Erythroblast (primary cell): Measurements from ENCODE around the gene SMIM44.
"Not testable (repeated sequence)": the region's sequence is repeated elsewhere in the genome, so short reads cannot be mapped to it uniquely, and the experiment has no call there.

Source experiments
- DNase-seq, 2 experiments: peaks; one replicate each; lab custom pipeline; 2025; lab: John Stamatoyannopoulos, UW
- GATA1 ChIP-seq: IDR thresholded peaks from 2 replicates; pipeline ENCODE4 v1.6.1; 2011; ENCODE audit warnings: low read depth, mild to moderate bottlenecking, control low read depth, low read length, moderate library complexity
- POLR2A ChIP-seq: IDR thresholded peaks from 2 replicates; pipeline ENCODE4 v1.6.1; 2011; ENCODE audit warnings: mild to moderate bottlenecking, low read length

SMIM44 gene

DNA sequence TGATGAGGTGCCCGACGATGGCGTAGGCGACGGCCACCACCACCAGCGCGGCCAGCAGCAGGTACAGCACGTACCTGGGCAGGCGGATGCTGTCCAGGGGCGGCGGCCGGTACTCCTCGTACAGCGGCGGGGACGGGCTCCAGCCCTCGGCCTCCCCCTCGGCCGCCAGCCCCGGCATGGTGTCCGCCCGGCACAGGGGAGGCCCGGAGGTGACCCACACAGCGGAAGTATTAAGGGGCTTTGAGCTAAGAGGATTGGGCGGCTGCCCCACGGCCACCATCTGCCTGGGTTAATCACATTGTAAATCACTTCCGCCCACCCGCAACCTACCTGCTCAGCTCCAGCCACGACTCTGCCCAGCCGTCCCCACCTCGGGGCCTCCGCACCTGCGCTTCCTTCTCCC is at the start of gene SMIM44:
Gene SMIM44, minus strand, starts transcription at position 216 of the 403 bp plus-strand sequence. Its CDS starts 38 bp downstream, at position 178.
- no peak for TF ChIP-seq POLR2A
- no peak for TF ChIP-seq GATA1
- no peak for DNase-seq

DNA sequence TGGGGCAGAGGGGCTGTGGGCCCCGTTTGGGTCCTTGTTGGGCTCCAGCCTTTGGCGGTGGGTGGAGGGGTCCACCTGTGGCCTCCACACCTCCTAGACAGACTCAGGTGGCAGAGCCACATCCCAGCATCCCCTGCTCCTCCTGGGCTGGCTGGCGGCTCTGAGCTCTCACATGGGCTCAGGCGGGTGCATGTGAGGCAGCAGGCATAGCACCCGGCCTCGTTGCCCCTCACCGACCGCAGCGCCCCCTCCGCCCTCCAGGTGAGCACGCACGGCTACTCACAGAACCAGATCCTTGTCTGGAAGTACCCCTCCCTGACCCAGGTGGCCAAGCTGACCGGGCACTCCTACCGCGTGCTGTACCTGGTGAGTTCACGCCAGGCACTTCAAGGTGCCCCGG is 49.8 kb upstream of the SMIM44 start:
- no peak for TF ChIP-seq GATA1
- no peak for TF ChIP-seq POLR2A
- no peak for DNase-seq

DNA sequence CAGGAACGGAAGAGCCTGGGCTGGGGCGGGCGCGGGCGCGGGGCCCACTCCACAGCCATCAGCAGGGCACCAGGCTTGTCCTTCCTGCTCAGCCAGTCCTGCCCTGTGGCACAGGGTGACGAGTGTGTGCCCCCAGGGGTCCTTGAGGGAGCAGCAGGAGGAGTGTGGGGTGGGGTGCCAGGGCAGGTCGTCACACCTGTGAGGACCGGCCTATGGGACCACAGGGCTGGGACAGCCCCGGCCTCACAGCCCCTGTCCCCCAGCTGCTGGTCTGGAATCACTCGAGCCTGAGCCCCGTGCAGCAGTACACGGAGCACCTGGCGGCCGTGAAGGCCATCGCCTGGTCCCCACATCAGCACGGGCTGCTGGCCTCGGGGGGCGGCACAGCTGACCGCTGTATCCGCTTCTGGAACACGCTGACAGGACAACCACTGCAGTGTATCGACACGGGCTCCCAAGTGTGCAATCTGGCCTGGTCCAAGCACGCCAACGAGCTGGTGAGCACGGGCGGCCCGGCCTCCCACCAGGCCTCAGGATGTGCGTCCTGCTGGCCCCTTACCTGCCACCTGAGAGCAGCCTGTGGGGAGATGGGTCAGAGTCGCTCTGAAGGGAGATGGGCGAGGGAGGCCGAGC is 49.0 kb upstream of the SMIM44 start:
- no peak for TF ChIP-seq GATA1
- no peak for TF ChIP-seq POLR2A
- DNase-seq, result no peak

DNA sequence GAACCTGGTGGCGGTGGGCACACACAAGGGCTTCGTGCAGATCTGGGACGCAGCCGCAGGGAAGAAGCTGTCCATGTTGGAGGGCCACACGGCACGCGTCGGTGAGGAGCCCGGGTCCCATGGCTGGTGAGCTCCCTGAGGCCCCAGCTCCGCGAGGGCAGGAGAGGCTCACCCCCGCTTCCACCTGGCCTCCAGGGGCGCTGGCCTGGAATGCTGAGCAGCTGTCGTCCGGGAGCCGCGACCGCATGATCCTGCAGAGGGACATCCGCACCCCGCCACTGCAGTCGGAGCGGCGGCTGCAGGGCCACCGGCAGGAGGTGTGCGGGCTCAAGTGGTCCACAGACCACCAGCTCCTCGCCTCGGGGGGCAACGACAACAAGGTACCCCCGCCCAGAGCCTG is 48.5 kb upstream of the SMIM44 start:
- no peak for DNase-seq
- TF ChIP-seq POLR2A (no peak), GATA1 (no peak)

DNA sequence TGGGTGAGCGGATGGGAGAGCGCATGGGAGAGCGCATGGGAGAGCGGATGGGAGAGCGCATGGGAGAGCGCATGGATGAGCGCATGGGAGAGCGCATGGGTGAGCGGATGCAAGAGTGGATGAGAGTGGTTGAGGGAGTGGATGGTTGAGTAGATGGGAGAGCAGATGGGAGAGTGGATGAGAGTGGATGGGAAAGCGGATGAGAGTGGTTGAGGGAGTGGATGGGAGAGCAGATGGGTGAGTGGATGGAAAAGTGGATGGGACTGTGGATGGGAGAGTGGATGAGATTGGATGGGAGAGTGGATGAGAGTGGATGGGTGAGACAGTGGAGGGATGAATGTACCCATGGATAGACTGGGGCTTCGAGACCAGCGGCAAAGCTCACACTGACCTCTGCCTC is 47.1 kb upstream of the SMIM44 start:
- DNase-seq, result no peak
- TF ChIP-seq GATA1 (no peak), POLR2A (no peak)

DNA sequence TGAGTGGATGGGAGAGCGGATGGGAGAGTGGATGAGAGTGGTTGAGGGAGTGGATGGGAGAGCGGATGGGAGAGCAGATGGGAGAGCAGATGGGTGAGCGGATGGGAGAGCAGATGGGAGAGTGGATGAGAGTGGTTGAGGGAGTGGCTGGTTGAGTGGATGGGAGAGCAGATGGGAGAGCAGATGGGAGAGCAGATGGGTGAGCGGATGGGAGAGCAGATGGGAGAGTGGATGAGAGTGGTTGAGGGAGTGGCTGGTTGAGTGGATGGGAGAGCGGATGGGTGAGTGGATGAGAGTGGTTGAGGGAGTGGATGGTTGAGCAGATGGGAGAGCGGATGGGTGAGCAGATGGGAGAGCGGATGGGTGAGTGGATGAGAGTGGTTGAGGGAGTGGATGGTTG is 46.1 kb upstream of the SMIM44 start:
- not testable (repeated sequence) for DNase-seq

DNA sequence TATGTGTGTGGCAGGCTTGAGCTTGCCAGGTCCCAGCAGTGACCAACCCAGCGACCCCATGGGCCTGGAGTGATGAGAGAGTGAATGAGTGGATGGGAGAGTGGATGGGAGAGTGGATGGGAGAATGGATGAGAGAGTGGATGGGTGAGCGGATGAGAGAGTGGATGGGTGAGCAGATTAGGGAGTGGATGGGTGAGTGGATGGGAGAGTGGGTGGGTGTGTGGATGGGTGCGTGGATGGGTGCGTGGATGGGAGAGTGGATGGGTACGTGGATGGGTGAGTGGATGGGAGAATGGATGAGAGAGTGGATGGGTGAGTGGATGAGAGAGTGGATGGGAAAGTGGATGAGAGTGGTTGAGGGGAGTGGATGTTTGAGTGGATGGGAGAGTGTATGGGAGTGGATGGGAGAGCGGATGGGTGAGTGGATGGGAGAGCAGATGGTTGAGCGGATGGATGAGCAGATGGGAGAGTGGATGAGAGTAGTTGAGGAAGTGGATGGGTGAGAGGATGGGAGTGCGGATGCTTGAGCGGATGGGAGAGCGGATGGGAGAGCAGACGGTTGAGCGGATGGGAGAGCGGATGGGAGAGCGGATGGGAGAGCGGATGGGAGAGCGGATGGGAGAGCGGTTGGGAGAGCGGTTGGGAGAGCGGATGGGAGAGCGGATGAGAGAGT is 45.4 kb upstream of the SMIM44 start:
- TF ChIP-seq GATA1 (no peak), POLR2A (no peak)
- no peak for DNase-seq

DNA sequence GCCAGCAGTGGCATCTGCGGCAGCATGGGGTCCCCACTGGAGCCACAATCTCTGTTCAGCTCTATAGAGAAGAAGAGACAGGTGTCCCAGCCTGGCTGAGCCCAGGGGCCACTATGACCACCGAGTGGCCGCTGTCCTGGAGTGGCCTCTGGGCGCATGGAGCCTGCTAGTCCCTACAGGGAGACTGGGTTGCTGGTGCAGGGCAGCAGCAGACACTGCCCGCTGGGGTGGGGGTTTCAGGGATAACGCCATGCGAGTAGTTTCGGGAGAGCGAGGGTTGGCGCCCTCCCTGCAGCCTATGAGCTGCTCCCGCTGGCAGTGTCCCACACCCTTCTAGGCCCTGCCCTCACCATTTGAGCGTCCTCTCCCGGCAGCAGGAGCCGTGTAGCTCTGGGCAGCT is 44.8 kb upstream of the SMIM44 start:
- DNase-seq, result no peak
- no peak for TF ChIP-seq GATA1
- TF ChIP-seq POLR2A, result no peak

DNA sequence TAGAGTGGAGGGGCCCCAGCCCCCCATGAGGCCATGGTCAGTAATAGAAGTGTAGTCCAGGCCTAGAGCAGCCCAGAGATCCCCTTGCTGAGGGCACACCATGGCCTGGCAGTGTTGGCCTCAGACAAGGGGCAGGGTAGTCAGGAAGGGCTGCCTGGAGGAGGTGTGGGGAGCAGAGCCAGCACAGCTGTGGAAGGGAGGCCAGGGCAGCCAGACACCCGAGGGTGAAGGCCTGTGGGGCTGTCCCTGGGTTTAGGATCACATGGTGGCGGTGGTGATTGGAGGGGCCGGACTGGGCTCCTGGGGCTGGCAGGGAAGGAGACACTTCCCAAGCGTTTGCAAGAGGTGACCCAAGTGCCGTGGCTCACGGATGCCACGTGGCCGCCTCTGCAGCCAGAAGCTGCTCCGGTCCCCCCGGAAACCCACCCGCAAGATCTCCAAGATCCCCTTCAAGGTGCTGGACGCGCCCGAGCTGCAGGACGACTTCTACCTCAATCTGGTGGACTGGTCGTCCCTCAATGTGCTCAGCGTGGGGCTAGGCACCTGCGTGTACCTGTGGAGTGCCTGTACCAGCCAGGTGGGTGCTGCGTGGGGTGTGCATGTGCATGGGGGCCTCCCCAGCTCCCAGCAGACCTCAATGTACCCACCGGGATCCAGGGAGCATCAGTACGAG is 44.1 kb upstream of the SMIM44 start:
- DNase-seq, result no peak
- TF ChIP-seq GATA1, result no peak
- TF ChIP-seq POLR2A, result no peak

DNA sequence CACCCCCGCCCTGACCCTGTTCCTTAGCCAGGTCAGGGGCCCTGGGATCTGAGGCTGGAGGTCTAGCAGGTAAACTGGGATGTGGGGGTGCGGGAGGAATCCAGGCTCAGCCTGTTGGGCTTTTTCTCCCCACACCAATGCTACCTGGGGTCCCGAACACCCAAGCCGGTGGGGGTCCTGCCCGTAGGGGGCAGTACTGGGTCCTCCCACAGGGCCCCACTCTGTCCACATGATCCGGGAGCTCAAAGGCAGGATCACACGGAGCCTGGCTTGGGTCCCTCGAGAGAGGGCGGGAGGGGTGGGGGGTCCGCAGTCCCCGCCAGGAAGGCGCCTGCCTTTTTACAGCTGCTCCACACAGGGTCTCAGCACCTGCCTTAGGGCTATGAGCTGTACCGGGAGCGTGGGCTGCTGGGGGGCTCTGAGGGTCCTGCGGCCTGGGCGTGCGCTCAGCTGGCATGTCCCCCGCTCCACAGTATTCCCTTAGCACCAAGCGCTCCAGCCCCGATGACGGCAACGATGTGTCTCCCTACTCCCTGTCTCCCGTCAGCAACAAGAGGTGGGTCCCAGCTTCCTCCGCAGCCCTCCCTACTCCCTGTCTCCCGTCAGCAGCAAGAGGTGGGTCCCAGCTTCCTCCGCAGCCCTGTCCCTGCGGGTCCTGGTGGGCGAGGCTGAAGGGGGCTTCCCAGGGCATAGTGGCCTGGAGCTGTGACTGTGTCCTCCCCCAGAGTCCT is 43.4 kb upstream of the SMIM44 start:
- no peak for TF ChIP-seq POLR2A
- no peak for TF ChIP-seq GATA1
- DNase-seq, result no peak

DNA sequence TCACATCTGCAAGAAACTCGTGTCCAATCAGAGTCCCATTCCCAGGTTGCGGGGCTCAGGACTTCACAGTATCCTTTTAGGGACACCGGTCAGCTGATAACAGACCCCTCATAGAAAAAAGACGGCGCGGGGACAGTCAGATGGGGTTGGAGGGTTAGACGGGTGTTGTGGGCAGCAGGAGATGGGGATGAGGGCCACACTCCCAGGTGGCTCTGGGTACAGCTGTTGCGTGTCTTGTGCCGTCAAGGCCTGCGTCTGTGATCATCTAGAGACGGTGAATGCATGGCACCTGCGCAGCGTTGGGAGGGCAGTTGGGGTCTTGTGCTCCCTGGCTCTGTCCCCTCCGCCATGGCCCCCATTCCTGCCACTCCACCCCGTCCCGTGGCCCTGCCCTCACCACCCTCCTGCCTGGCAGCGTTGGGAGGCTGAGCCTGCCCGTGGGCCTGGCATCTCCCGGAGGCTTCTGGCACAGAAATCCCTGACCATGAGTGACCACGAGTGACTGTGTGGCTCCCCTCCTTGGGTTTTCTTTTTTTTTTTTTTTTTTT is 41.7 kb upstream of the SMIM44 start:
- no peak for TF ChIP-seq POLR2A
- no peak for TF ChIP-seq GATA1
- DNase-seq, result no peak

DNA sequence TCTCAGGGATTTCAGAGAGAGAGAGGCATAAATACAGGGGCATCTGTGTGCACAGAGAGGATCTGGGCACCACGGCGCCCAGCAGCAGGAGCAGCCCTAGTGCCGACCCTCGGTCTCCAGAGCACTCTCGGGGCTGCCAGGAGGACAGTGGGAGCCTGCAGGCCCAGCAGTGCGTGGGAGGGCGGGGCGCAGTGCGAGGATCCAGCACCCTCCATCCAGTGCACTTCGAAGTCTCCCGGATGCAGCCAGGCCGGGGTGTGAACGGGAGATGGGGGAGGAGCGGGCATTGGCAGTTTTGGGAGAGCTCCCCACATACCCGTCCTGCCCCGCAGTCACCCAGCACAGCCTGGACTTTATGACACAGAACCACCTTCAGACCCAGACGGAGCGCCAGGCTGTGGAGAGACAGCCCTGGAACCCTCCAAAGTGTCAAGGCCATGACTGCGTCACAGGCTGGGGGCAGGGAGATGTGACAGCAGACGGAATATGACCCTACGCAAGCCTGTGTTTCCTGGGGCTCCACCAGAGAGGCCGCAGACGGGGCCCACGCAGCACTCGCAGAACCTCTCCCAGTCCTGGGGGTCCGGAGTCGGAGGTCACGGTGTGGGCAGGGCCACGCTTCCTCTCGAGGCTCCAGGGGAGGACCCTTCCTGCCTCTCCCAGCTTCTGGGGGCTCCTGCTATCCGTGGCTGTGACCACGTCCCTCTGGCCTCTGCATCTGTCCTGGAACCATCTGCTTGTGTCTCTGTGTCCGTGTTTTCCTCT is 41.0 kb upstream of the SMIM44 start:
- no peak for DNase-seq
- no peak for TF ChIP-seq POLR2A
- TF ChIP-seq GATA1, result no peak
